NCI-H187 (cell line): ENCODE measurements around the gene IGFBP2.
A peak's percentile ranks its signal among the peaks of the same experiment; 100 is the strongest.

ENCODE experiments used
- DNase-seq, 2 experiments: peaks; one replicate each; lab custom pipeline; 2025; lab: John Stamatoyannopoulos, UW

Gene IGFBP2

GRCh38 chr2:216663846-216664245 lies 30.6 kb downstream of the IGFBP2 start:
- DNase-seq = no peak

- DNase-seq = no peak
These were observed 31.4 kb downstream of the IGFBP2 start for GRCh38 chr2:216664593-216665034.

- no peak for DNase-seq
These were observed 32.0 kb downstream of the IGFBP2 start for GRCh38 chr2:216665242-216665641.

- no peak for DNase-seq
These were observed 32.5 kb downstream of the IGFBP2 start for GRCh38 chr2:216665717-216666116.

- DNase-seq = peak; percentile 24 to 31
These were observed 33.4 kb downstream of the IGFBP2 start for GRCh38 chr2:216666461-216667233.

GRCh38 chr2:216670266-216671080 lies 37.3 kb downstream of the IGFBP2 start:
- DNase-seq = no peak

- no peak for DNase-seq
These were observed 37.8 kb downstream of the IGFBP2 start for GRCh38 chr2:216671081-216671411.

GRCh38 chr2:216671791-216672343 lies 38.6 kb downstream of the IGFBP2 start:
- DNase-seq = no peak

- no peak for DNase-seq
These were observed 39.2 kb downstream of the IGFBP2 start for GRCh38 chr2:216672466-216672865.

- DNase-seq = no peak
These were observed 39.8 kb downstream of the IGFBP2 start for GRCh38 chr2:216673021-216673420.

- no peak for DNase-seq
These were observed 40.4 kb downstream of the IGFBP2 start for GRCh38 chr2:216673609-216674008.

GRCh38 chr2:216674376-216674775 lies 41.2 kb downstream of the IGFBP2 start:
- DNase-seq = no peak

- no peak for DNase-seq
These were observed 43.4 kb downstream of the IGFBP2 start for GRCh38 chr2:216676630-216677029.

GRCh38 chr2:216677439-216678097 lies 44.3 kb downstream of the IGFBP2 start:
- no peak for DNase-seq

GRCh38 chr2:216678098-216678465 lies 44.9 kb downstream of the IGFBP2 start:
- DNase-seq = no peak

- DNase-seq = no peak
These were observed 45.8 kb downstream of the IGFBP2 start for GRCh38 chr2:216678813-216679657.

GRCh38 chr2:216679658-216680024 lies 46.4 kb downstream of the IGFBP2 start:
- no peak for DNase-seq

GRCh38 chr2:216680951-216681629 lies 47.9 kb downstream of the IGFBP2 start:
- no peak for DNase-seq

GRCh38 chr2:216681683-216682082 lies 48.5 kb downstream of the IGFBP2 start:
- DNase-seq = no peak

- DNase-seq = no peak
These were observed 50.6 kb downstream of the IGFBP2 start for GRCh38 chr2:216683846-216684245.

GRCh38 chr2:216685327-216685875 lies 52.2 kb downstream of the IGFBP2 start:
- DNase-seq = no peak
